HEK293 (cell line): ENCODE results near the gene SSTR3.

ENCODE experiments used
- CTCF ChIP-seq: fragments of 450-650 bp; formaldehyde crosslinking; IDR thresholded peaks from 2 replicates; pipeline ENCODE4 v1.5.1; 2016; ENCODE audit warnings: missing biosample characterization, missing genetic modification characterization
- GFI1B ChIP-seq: fragments of 450-650 bp; formaldehyde crosslinking; IDR thresholded peaks from 2 replicates; pipeline ENCODE4 v1.5.1; 2016; ENCODE audit warnings: missing biosample characterization, missing genetic modification characterization
- REST ChIP-seq: fragments of 450-650 bp; formaldehyde crosslinking; IDR thresholded peaks from 2 replicates; pipeline ENCODE4 v1.5.1; 2016; ENCODE audit warnings: missing biosample characterization, missing genetic modification characterization
- TRIM28 ChIP-seq: IDR thresholded peaks from 2 replicates; pipeline ENCODE4 v1.6.1; 2011; ENCODE audit warnings: low read length, control low read depth, borderline replicate concordance
- ZNF146 ChIP-seq: fragments of 450-650 bp; formaldehyde crosslinking; IDR thresholded peaks from 2 replicates; pipeline ENCODE4 v1.5.1; 2016; ENCODE audit warnings: missing biosample characterization, missing genetic modification characterization
- ZNF335 ChIP-seq: fragments of 450-650 bp; formaldehyde crosslinking; conservative IDR thresholded peaks from 2 replicates; pipeline ENCODE4 v1.5.1; 2016; ENCODE audit warnings: missing biosample characterization, missing genetic modification characterization
- ZNF530 ChIP-seq: fragments of 450-650 bp; formaldehyde crosslinking; IDR thresholded peaks from 2 replicates; pipeline ENCODE4 v1.5.1; 2016; ENCODE audit warnings: low read depth, missing biosample characterization, missing genetic modification characterization
- ZNF596 ChIP-seq: fragments of 450-650 bp; IDR thresholded peaks from 2 replicates; pipeline ENCODE4 v1.5.0; 2018; ENCODE audit warnings: missing biosample characterization, mild to moderate bottlenecking, missing genetic modification characterization, moderate library complexity
- ZNF623 ChIP-seq: fragments of 450-650 bp; formaldehyde crosslinking; IDR thresholded peaks from 2 replicates; pipeline ENCODE4 v1.5.1; 2016; ENCODE audit warnings: missing biosample characterization, missing genetic modification characterization
- ZSCAN18 ChIP-seq: fragments of 450-650 bp; formaldehyde crosslinking; IDR thresholded peaks from 2 replicates; pipeline ENCODE4 v1.5.1; 2016; ENCODE audit warnings: missing biosample characterization, missing genetic modification characterization
- TF ChIP-seq, protein P1 (sequence below): fragments of 450-650 bp; formaldehyde crosslinking; IDR thresholded peaks from 2 replicates; pipeline ENCODE4 v1.5.1; 2016; ENCODE audit warnings: missing biosample characterization, missing genetic modification characterization

GRCh38 chr22:37186997-37187522 is 25.2 kb downstream of the SSTR3 start:
- TF ChIP-seq ZNF146 (tag by site-specific recombination) (no peak), ZNF623 (tag by site-specific recombination) (no peak), ZNF596 (tag by site-specific recombination) (no peak), CTCF (tag by site-specific recombination) (no peak), ZNF335 (tag by site-specific recombination) (no peak), REST (tag by site-specific recombination) (no peak), GFI1B (tag by site-specific recombination) (no peak), TRIM28 (no peak), ZNF530 (tag by site-specific recombination) (no peak), ZSCAN18 (tag by site-specific recombination) (no peak)
- TF ChIP-seq, protein P1, sequence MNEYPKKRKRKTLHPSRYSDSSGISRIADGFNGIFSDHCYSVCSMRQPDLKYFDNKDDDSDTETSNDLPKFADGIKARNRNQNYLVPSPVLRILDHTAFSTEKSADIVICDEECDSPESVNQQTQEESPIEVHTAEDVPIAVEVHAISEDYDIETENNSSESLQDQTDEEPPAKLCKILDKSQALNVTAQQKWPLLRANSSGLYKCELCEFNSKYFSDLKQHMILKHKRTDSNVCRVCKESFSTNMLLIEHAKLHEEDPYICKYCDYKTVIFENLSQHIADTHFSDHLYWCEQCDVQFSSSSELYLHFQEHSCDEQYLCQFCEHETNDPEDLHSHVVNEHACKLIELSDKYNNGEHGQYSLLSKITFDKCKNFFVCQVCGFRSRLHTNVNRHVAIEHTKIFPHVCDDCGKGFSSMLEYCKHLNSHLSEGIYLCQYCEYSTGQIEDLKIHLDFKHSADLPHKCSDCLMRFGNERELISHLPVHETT (tag by site-specific recombination), result no peak
